ENCODE data around the gene AMBP. TPM values are rescaled to one million over a fixed set of nuclear protein-coding genes. Genes with fewer than 3 reads are reported as not detected.

The AMBP gene
- total and polyA plus RNA-seq, 2 donors (not counting 1 experiment from before 2014, with no cell fraction given): not detected

DNA sequence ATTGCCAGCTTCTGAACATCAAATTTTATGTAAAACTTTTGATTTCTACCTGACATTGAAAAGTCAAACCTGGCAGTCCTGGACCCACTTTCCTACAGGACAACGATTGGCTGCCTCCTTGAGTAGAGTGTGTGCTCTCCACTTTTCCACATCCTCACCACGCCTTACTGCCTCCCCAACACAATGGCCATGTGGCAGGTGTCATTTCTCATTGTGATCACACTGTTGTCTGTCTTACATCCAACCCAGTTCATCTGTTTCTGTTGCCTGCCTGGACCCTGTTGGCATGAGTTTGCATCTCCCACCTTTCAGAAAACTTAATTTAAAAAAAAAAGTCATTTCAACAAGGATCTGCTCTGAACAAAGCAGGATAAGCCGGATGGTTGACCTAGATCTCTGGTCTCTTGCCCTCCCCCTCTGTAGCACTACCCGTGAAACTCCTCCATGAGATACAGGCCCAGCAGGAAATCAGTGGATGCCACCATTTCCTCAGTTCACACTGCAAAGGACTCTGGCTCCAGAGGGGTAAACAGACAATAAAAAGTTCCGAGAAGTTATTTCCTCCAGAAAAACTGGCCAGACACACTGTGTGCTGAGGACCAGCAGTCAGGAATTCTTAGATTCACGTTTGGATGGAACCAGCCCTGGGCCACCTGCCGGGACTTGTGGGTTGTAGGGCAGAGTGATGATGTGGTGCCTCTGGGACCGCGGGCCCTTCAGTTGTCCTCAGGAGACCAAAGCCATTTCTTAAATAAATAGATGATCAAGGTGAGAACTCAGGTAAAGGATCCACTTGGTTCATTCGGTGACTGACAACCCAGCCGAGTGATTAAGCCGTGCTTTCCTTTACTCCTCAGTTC lies 48.6 kb downstream of the AMBP start:
- Histone ChIP-seq H4K20me1 (ENCODE audit: control insufficient read depth, insufficient read depth, low read length, poor library complexity, severe bottlenecking) (no peaks in the 10 kb centered on the region), H3K9ac (ENCODE audit: low read length) (no peak overlapping the region), H3K4me1 (ENCODE audit: control insufficient read depth in 2 of 2, insufficient read depth in 2 of 2, low read length in 2 of 2) (no peaks in the 10 kb centered on the region), H3K4me3 (ENCODE audit: control extremely low read depth in 1 of 5, extremely low read depth in 1 of 5, insufficient read depth in 1 of 5, low read depth in 2 of 5, low read length in 4 of 5) (no peak overlapping the region), H3K9me3 (ENCODE audit: control extremely low read depth in 1 of 3, control insufficient read depth in 2 of 3, insufficient read depth in 1 of 3, low read length in 2 of 3) (peaks cover 0 to 5% (median 0%) of the 10 kb centered on the region in 3 donors), H3K27me3 (replicated peaks in 1 of 4; ENCODE audit: control extremely low read depth in 1 of 4, control insufficient read depth in 3 of 4, insufficient read depth in 4 of 4, low read length in 3 of 4) (no peaks in the 10 kb centered on the region), H3K36me3 (replicated peaks in 1 of 2; ENCODE audit: control extremely low read depth in 1 of 2, control insufficient read depth in 1 of 2, extremely low read depth in 1 of 2, insufficient read depth in 2 of 2, low read length in 1 of 2) (no peaks in the 10 kb centered on the region), H2AFZ (ENCODE audit: insufficient read depth, low read depth, low read length, poor library complexity, severe bottlenecking) (no peak overlapping the region), H3K4me2 (replicated peaks; ENCODE audit: low read depth, low read length, poor library complexity, severe bottlenecking) (no peak overlapping the region), H3K79me2 (ENCODE audit: control insufficient read depth, insufficient read depth, low read length) (no peaks in the 10 kb centered on the region), H3K27ac (ENCODE audit: low read length in 2 of 2) (no peak overlapping the region)
- Mint-ChIP-seq H3K4me1 (no peaks in the 10 kb centered on the region), H3K4me3 (no peak overlapping the region), H3K27ac (no peak overlapping the region), H3K27me3 (no peaks in the 10 kb centered on the region), H3K9me3 (ENCODE audit: insufficient read depth) (peaks cover 2% of the 10 kb centered on the region)
- no peak for ATAC-seq (ENCODE audit: low read depth)
- POLR2A ChIA-PET: no interaction called here
- TF ChIP-seq, protein P1, sequence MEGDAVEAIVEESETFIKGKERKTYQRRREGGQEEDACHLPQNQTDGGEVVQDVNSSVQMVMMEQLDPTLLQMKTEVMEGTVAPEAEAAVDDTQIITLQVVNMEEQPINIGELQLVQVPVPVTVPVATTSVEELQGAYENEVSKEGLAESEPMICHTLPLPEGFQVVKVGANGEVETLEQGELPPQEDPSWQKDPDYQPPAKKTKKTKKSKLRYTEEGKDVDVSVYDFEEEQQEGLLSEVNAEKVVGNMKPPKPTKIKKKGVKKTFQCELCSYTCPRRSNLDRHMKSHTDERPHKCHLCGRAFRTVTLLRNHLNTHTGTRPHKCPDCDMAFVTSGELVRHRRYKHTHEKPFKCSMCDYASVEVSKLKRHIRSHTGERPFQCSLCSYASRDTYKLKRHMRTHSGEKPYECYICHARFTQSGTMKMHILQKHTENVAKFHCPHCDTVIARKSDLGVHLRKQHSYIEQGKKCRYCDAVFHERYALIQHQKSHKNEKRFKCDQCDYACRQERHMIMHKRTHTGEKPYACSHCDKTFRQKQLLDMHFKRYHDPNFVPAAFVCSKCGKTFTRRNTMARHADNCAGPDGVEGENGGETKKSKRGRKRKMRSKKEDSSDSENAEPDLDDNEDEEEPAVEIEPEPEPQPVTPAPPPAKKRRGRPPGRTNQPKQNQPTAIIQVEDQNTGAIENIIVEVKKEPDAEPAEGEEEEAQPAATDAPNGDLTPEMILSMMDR (IDR thresholded peaks at IDR 0.05): no peak
- no peak for TF ChIP-seq EZH2 (IDR thresholded peaks at IDR 0.05; ENCODE audit: borderline replicate concordance, insufficient read depth, low read depth, low read length, poor library complexity, severe bottlenecking)
- CTCF ChIA-PET: no interaction called here
- no peak for DNase-seq
- intact Hi-C loops (cut with micrococcal nuclease): no loop called here
- 85% methylated on average over 8 of the region's 12 CpGs for WGBS (ENCODE audit: insufficient coverage)

DNA sequence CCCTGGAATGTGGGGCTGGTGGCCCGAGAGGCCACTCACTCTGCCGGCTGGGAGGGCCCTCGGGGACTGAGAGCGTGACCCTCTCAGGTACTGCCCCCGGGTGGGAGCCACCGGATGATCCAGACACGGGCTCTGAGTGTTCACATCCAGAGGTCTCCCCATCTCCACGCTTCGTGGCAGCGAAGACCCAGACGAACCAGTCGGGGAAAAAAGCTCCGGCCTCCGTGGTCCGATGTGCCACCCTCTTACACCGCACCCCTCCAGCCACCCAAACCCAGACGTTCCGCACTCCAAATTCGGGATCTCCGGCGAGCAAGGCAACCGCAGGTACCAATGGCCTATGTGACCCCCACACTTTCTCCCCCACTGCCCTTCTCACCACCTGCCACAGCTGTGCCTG lies 49.5 kb downstream of the AMBP start:
- H3K79me2 ChIP-seq (ENCODE audit: control insufficient read depth, insufficient read depth, low read length): no peaks in the 10 kb centered on the region
- Mint-ChIP-seq H3K27ac (no peak overlapping the region), H3K9me3 (ENCODE audit: insufficient read depth) (peaks cover 7% of the 10 kb centered on the region), H3K4me1 (no peaks in the 10 kb centered on the region), H3K4me3 (no peak overlapping the region), H3K27me3 (no peaks in the 10 kb centered on the region)
- no peak overlapping the region for H3K4me2 ChIP-seq (replicated peaks; ENCODE audit: low read depth, low read length, poor library complexity, severe bottlenecking)
- POLR2A ChIA-PET: no interaction called here
- no peaks in the 10 kb centered on the region for H3K27me3 ChIP-seq (replicated peaks in 1 of 4; ENCODE audit: control extremely low read depth in 1 of 4, control insufficient read depth in 3 of 4, insufficient read depth in 4 of 4, low read length in 3 of 4)
- H3K9me3 ChIP-seq (ENCODE audit: control extremely low read depth in 1 of 3, control insufficient read depth in 2 of 3, insufficient read depth in 1 of 3, low read length in 2 of 3): peaks cover 0 to 6% (median 5%) of the 10 kb centered on the region in 3 donors
- H4K20me1 ChIP-seq (ENCODE audit: control insufficient read depth, insufficient read depth, low read length, poor library complexity, severe bottlenecking): no peaks in the 10 kb centered on the region
- H3K4me3 ChIP-seq (ENCODE audit: control extremely low read depth in 1 of 5, extremely low read depth in 1 of 5, insufficient read depth in 1 of 5, low read depth in 2 of 5, low read length in 4 of 5): no peak overlapping the region
- H3K27ac ChIP-seq (ENCODE audit: low read length in 2 of 2): no peak overlapping the region
- no peak overlapping the region for H3K9ac ChIP-seq (ENCODE audit: low read length)
- ATAC-seq (ENCODE audit: low read depth): no peak
- no peaks in the 10 kb centered on the region for H3K4me1 ChIP-seq (ENCODE audit: control insufficient read depth in 2 of 2, insufficient read depth in 2 of 2, low read length in 2 of 2)
- TF ChIP-seq, protein P1 (IDR thresholded peaks at IDR 0.05): no peak
- TF ChIP-seq EZH2 (IDR thresholded peaks at IDR 0.05; ENCODE audit: borderline replicate concordance, insufficient read depth, low read depth, low read length, poor library complexity, severe bottlenecking): no peak
- WGBS (ENCODE audit: insufficient coverage): 94% methylated on average over 22 of the region's 22 CpGs
- H2AFZ ChIP-seq (ENCODE audit: insufficient read depth, low read depth, low read length, poor library complexity, severe bottlenecking): no peak overlapping the region
- H3K36me3 ChIP-seq (replicated peaks in 1 of 2; ENCODE audit: control extremely low read depth in 1 of 2, control insufficient read depth in 1 of 2, extremely low read depth in 1 of 2, insufficient read depth in 2 of 2, low read length in 1 of 2): no peaks in the 10 kb centered on the region
- no peak for DNase-seq
- CTCF ChIA-PET: no interaction called here
- intact Hi-C loops (cut with micrococcal nuclease): no loop called here
